H1 (cell line): ENCODE data around the gene ZNF750. TPM values are rescaled to one million over a fixed set of nuclear protein-coding genes. Genes with fewer than 3 reads are reported as not detected.

Experiments used
- CTCF ChIA-PET: fragments of 300-600 bp; sonication (Branson Sonifier 250); formaldehyde crosslinking; loops from one replicate; lab custom pipeline; 2021; ENCODE audit not compliant: partially characterized antibody; lab: Charles Lee
- POLR2A ChIA-PET: fragments of 300-600 bp; sonication (Branson Sonifier 250); formaldehyde crosslinking; loops from one replicate; lab custom pipeline; 2021; ENCODE audit warnings: inconsistent platforms; ENCODE audit not compliant: partially characterized antibody; lab: Charles Lee
- DNase-seq, 2 experiments: peaks; one replicate each; pipeline versions ENCODE4 v3.0.0 to v3.0.0-alpha.2; 2010 to 2022; ENCODE audit warnings: low spot score in 2 of 2, low read depth in 1 of 2, mixed read lengths in 1 of 2
- FAIRE-seq: peaks from 2 replicates; lab custom pipeline; 2011; peaks lifted over from hg19 to GRCh38; lab: Jason Lieb, UNC
- H2AFZ ChIP-seq: 2 replicates; pipeline ENCODE4 v1.8.1; 2012; ENCODE audit warnings: low read length, inconsistent platforms
- H2AK5ac ChIP-seq: 2 replicates; pipeline ENCODE4 v1.6.1; 2013; ENCODE audit warnings: low read depth, low read length
- H2BK120ac ChIP-seq: replicated peaks from 2 replicates; pipeline ENCODE3; 2013; ENCODE audit warnings: low read depth, low read length, inconsistent platforms
- H2BK12ac ChIP-seq: 2 replicates; pipeline ENCODE4 v1.6.1; 2013; ENCODE audit warnings: low read depth, low read length
- H2BK15ac ChIP-seq: 2 replicates; pipeline ENCODE4 v1.6.1; 2013; ENCODE audit warnings: low read length
- H2BK20ac ChIP-seq: 2 replicates; pipeline ENCODE4 v1.6.1; 2013; ENCODE audit warnings: low read length
- H2BK5ac ChIP-seq: 2 replicates; pipeline ENCODE4 v1.6.1; 2013; ENCODE audit warnings: low read depth, low read length
- H3K14ac ChIP-seq: 2 replicates; pipeline ENCODE4 v1.6.1; 2013; ENCODE audit warnings: inconsistent platforms; ENCODE audit not compliant: insufficient read length
- H3K18ac ChIP-seq: 2 replicates; pipeline ENCODE4 v1.6.1; 2013; ENCODE audit warnings: low read length; ENCODE audit errors: extremely low read depth
- H3K23ac ChIP-seq: 2 replicates; pipeline ENCODE4 v1.6.1; 2013; ENCODE audit warnings: inconsistent platforms; ENCODE audit not compliant: insufficient read length
- H3K23me2 ChIP-seq: 2 replicates; pipeline ENCODE4 v1.6.1; 2013; ENCODE audit warnings: low read depth, low read length
- H3K27ac ChIP-seq: 2 replicates; pipeline ENCODE4 v1.6.1; 2011; ENCODE audit warnings: low read depth, low read length, inconsistent platforms
- H3K27me3 ChIP-seq, 4 experiments: replicated peaks in 1 of 4; 1 replicate in 1 of 4; 2 replicates in 3 of 4; pipeline versions ENCODE4 v1.6.1 to v1.8.1; 2011 to 2013; ENCODE audit warnings: low read length in 3 of 4, mild to moderate bottlenecking in 3 of 4, inconsistent platforms in 2 of 4, mixed read lengths in 2 of 4, moderate library complexity in 1 of 4; ENCODE audit not compliant: control insufficient read depth in 3 of 4, insufficient read depth in 3 of 4; ENCODE audit errors: extremely low read depth in 1 of 4
- H3K36me3 ChIP-seq, 4 experiments: 2 replicates each; pipeline versions ENCODE4 v1.6.1 to v1.8.1; 2011 to 2013; ENCODE audit warnings: mild to moderate bottlenecking in 4 of 4, low read length in 3 of 4, moderate library complexity in 2 of 4, control low read depth in 1 of 4, inconsistent platforms in 1 of 4; ENCODE audit not compliant: insufficient read depth in 4 of 4, control insufficient read depth in 2 of 4
- H3K4ac ChIP-seq: replicated peaks from 2 replicates; pipeline ENCODE3; 2013; ENCODE audit warnings: low read length, low read depth, mixed read lengths, inconsistent platforms; ENCODE audit not compliant: insufficient read length
- H3K4me1 ChIP-seq, 4 experiments: replicated peaks in 1 of 4; 1 replicate in 1 of 4; 2 replicates in 3 of 4; pipeline versions ENCODE4 v1.6.1 to v1.8.1; 2011 to 2013; ENCODE audit warnings: low read length in 3 of 4, inconsistent platforms in 2 of 4, mixed read lengths in 1 of 4; ENCODE audit not compliant: insufficient read depth in 4 of 4, control insufficient read depth in 3 of 4
- H3K4me2 ChIP-seq, 2 experiments: 2 replicates each; pipeline versions ENCODE4 v1.6.1 to v1.8.1; 2011 to 2013; ENCODE audit warnings: low read depth in 2 of 2, low read length in 2 of 2, control low read depth in 1 of 2, inconsistent platforms in 1 of 2, mild to moderate bottlenecking in 1 of 2; ENCODE audit not compliant: insufficient read depth in 1 of 2
- H3K4me3 ChIP-seq, 4 experiments: fragments of 200-600, 300-600 bp in 1 of 4; sonication (generic), shearing (Covaris generic), sonication (Bioruptor Twin) in 1 of 4; 2 replicates each; pipeline versions ENCODE4 v1.5.1 to v1.8.1; 2011 to 2016; ENCODE audit warnings: low read length in 4 of 4, low read depth in 3 of 4, control low read depth in 2 of 4, inconsistent platforms in 2 of 4, mild to moderate bottlenecking in 2 of 4, mixed read lengths in 1 of 4, moderate library complexity in 1 of 4; ENCODE audit not compliant: insufficient read depth in 2 of 4; ENCODE audit errors: extremely low read depth in 1 of 4
- H3K56ac ChIP-seq: replicated peaks from 2 replicates; pipeline ENCODE3; 2013; ENCODE audit warnings: low read depth, mild to moderate bottlenecking, mixed read lengths, low read length, inconsistent platforms; ENCODE audit not compliant: insufficient read length
- H3K79me1 ChIP-seq: 2 replicates; pipeline ENCODE4 v1.6.1; 2013; ENCODE audit warnings: low read depth, low read length, control low read depth
- H3K79me2 ChIP-seq, 2 experiments: 2 replicates each; pipeline versions ENCODE4 v1.6.1 to v1.8.1; 2012 to 2013; ENCODE audit warnings: low read length in 2 of 2, mild to moderate bottlenecking in 2 of 2, inconsistent platforms in 1 of 2; ENCODE audit not compliant: insufficient read depth in 2 of 2, control insufficient read depth in 1 of 2
- H3K9ac ChIP-seq, 4 experiments: replicated peaks in 1 of 4; 1 replicate in 1 of 4; 2 replicates in 3 of 4; pipeline versions ENCODE4 v1.6.1 to v1.8.1; 2011 to 2013; ENCODE audit warnings: low read depth in 3 of 4, low read length in 3 of 4, control low read depth in 2 of 4, mild to moderate bottlenecking in 2 of 4, moderate library complexity in 2 of 4, inconsistent platforms in 1 of 4; ENCODE audit errors: extremely low read depth in 1 of 4
- H3K9me3 ChIP-seq, 2 experiments: 2 replicates each; pipeline versions ENCODE4 v1.6.1 to v1.8.1; 2012 to 2013; ENCODE audit warnings: mild to moderate bottlenecking in 2 of 2, moderate library complexity in 2 of 2, control low read depth in 1 of 2, inconsistent platforms in 1 of 2, low read depth in 1 of 2, low read length in 1 of 2, mixed read lengths in 1 of 2; ENCODE audit not compliant: insufficient read depth in 2 of 2
- H4K20me1 ChIP-seq, 2 experiments: replicated peaks in 1 of 2; 2 replicates each; pipeline versions ENCODE3 to v1.8.1; 2011 to 2013; ENCODE audit warnings: inconsistent platforms in 2 of 2, low read length in 2 of 2, mild to moderate bottlenecking in 1 of 2; ENCODE audit not compliant: insufficient read depth in 2 of 2, control insufficient read depth in 1 of 2
- H4K5ac ChIP-seq: 2 replicates; pipeline ENCODE4 v1.6.1; 2013; ENCODE audit warnings: low read length, low read depth, mixed read lengths, inconsistent platforms; ENCODE audit not compliant: insufficient read length
- H4K8ac ChIP-seq: 2 replicates; pipeline ENCODE4 v1.8.0; 2013; ENCODE audit warnings: mild to moderate bottlenecking, moderate library complexity, low read length, inconsistent platforms; ENCODE audit not compliant: insufficient read depth; ENCODE audit errors: extremely low read depth
- H4K91ac ChIP-seq: replicated peaks from 2 replicates; pipeline ENCODE3; 2013; ENCODE audit warnings: low read length, mixed read lengths, inconsistent platforms; ENCODE audit not compliant: insufficient read length
- CEBPB ChIP-seq: IDR thresholded peaks from 2 replicates; pipeline ENCODE4 v1.6.1; 2012; ENCODE audit warnings: low read depth, low read length
- KDM5A ChIP-seq: fragments of 200-600 bp; IDR thresholded peaks from 2 replicates; pipeline ENCODE4 v1.7.1; 2012; ENCODE audit warnings: mild to moderate bottlenecking, low read length, inconsistent platforms, mixed read lengths
- POLR2A ChIP-seq, 2 experiments: IDR thresholded peaks; 1 replicate in 1 of 2; 2 replicates in 1 of 2; pipeline ENCODE4 v1.6.1; 2011; ENCODE audit warnings: low read depth in 2 of 2, low read length in 2 of 2, mild to moderate bottlenecking in 2 of 2; ENCODE audit errors: control extremely low read depth in 1 of 2
- POU5F1 ChIP-seq: IDR thresholded peaks from 2 replicates; pipeline ENCODE4 v1.6.1; 2011; ENCODE audit warnings: low read depth, mild to moderate bottlenecking, low read length, moderate library complexity
- WGBS, 2 experiments: shearing (Covaris generic) in 1 of 2; methylation state at CpG; one replicate each; pipeline versions ENCODE4 v1.1.6 to v1.1.7; 2013 to 2015; ENCODE audit warnings: low lambda C conversion rate in 2 of 2, mixed read lengths in 2 of 2, inconsistent platforms in 1 of 2, low coverage in 1 of 2, missing lambda C conversion rate in 1 of 2; ENCODE audit not compliant: insufficient replicate concordance in 2 of 2, insufficient coverage in 1 of 2, insufficient read length in 1 of 2; ENCODE audit errors: extremely low coverage in 1 of 2, missing lambda C conversion rate in 1 of 2; 5-methylcytosine and 5-hydroxymethylcytosine counted together
- polyA plus RNA-seq, 7 experiments: library from polyadenylated mRNA; depleted of rRNA in 3 of 7; stranded (reverse) in 5 of 7; unstranded in 2 of 7; fragments of >200 nt in 5 of 7; fragments of 200-250 nt in 2 of 7; gene quantifications; 1 replicate in 5 of 7; 2 replicates in 1 of 7; 4 replicates in 1 of 7; pipeline versions ENCODE4 v1.2.1 to v1.2.3, GENCODE V29; 2011 to 2013; ENCODE audit warnings: missing spikeins in 2 of 7, mixed read lengths in 2 of 7
- total RNA-seq: library from RNA; stranded (reverse); fragmentation: NEBNext Ultra II Directional; extraction: Animal tissue kit (Norgen Biotek cat#: 25700); gene quantifications from 2 replicates; pipeline ENCODE4 v1.2.1, GENCODE V29; 2021
- TF ChIP-seq, protein P1 (sequence below): IDR thresholded peaks from 2 replicates; pipeline ENCODE4 v1.6.1; 2012; ENCODE audit warnings: low read length, inconsistent platforms
- TF ChIP-seq, protein P2 (sequence below): IDR thresholded peaks from 2 replicates; pipeline ENCODE4 v1.6.1; 2011; ENCODE audit warnings: low read length, improper control_type of control experiment

The ZNF750 gene
- total and polyA plus RNA-seq, 2 of the 8 experiments (the other 6 are each of a cell fraction or from before 2014, with no cell fraction given) = not detected

DNA sequence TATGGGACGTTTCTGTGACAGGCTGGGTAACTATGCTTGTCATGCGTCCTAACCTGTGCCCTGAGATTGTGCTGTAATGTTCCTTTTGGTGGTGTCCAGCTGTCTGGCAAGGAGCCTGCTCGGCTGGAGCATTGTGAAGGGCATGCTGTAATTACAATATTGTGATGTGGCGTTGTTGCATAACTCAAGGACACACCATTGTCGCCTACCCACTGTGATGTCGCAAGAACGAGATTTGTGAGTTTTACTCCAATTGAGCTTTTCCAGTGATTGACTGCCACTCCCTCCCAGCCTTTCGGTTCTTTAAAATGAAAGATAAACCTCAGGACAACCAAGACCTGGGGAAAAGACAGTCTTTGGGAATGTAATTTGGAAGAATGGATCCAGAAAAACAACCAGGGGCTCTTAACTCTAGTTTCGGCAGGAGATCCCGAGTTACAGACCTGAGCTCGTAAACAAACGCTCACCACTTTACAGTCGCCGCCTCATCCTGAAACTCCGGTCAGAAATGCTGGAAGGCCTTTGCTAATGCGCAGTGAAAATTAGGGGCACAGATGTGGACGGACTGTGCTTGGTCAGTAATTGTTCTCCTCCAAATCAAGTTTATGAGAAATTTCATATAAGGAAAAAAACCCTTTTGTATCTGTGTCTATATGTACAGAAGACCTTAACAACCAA lies 1.3 kb downstream of the ZNF750 start:
- Histone ChIP-seq H3K4me1 (peaks cover 4 to 18% (median 11%) of the 10 kb centered on the region in 4 experiments; a peak in 5 of 7 replicates), H3K36me3 (peaks cover 0 to under 1% (median 0%) of the 10 kb centered on the region in 4 experiments; a peak in 2 of 8 replicates), H3K14ac (no peak overlapping the region), H3K4ac (no peak overlapping the region), H3K9me3 (no peaks in the 10 kb centered on the region), H3K4me2 (no peak overlapping the region), H2BK15ac (no peak overlapping the region), H4K5ac (no peak overlapping the region), H2BK120ac (no peak overlapping the region), H2BK12ac (no peak overlapping the region), H3K79me2 (no peaks in the 10 kb centered on the region), H3K27me3 (no peaks in the 10 kb centered on the region), H3K56ac (no peak overlapping the region), H2BK20ac (no peak overlapping the region), H2AFZ (no peak overlapping the region), H2AK5ac (no peak overlapping the region), H3K23ac (no peak overlapping the region), H2BK5ac (no peak overlapping the region), H3K23me2 (no peaks in the 10 kb centered on the region), H4K8ac (no peak overlapping the region), H3K4me3 (no peak overlapping the region), H3K79me1 (peaks cover 3% of the 10 kb centered on the region; the same call in 1 of the 2 replicates), H4K20me1 (peaks cover 0 to 2% of the 10 kb centered on the region in 2 experiments), H3K18ac (no peak overlapping the region), H3K9ac (no peak overlapping the region), H3K27ac (no peak overlapping the region), H4K91ac (no peak overlapping the region)
- POLR2A ChIA-PET = interaction anchor here (0.8 to 1.4 kb wide), 3 partner anchors 9 to 16 kb away, joined by 3 read pairs; no protein-coding TSS in a partner anchor
- WGBS, 2 experiments = 90% methylated on average over 17 of the region's 17 CpGs; no CpG with 5 or more reads in 1 of the 2 experiments
- TF ChIP-seq CEBPB (peak; percentile 89), POU5F1 (no peak), POLR2A (IDR thresholded peaks at IDR 0.05; ENCODE audit: control extremely low read depth in 1 of 2, low read depth in 2 of 2, low read length in 2 of 2) (no peak), KDM5A (no peak)
- TF ChIP-seq, protein P1, sequence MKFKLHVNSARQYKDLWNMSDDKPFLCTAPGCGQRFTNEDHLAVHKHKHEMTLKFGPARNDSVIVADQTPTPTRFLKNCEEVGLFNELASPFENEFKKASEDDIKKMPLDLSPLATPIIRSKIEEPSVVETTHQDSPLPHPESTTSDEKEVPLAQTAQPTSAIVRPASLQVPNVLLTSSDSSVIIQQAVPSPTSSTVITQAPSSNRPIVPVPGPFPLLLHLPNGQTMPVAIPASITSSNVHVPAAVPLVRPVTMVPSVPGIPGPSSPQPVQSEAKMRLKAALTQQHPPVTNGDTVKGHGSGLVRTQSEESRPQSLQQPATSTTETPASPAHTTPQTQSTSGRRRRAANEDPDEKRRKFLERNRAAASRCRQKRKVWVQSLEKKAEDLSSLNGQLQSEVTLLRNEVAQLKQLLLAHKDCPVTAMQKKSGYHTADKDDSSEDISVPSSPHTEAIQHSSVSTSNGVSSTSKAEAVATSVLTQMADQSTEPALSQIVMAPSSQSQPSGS = no peak
- TF ChIP-seq, protein P2, sequence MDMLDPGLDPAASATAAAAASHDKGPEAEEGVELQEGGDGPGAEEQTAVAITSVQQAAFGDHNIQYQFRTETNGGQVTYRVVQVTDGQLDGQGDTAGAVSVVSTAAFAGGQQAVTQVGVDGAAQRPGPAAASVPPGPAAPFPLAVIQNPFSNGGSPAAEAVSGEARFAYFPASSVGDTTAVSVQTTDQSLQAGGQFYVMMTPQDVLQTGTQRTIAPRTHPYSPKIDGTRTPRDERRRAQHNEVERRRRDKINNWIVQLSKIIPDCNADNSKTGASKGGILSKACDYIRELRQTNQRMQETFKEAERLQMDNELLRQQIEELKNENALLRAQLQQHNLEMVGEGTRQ = no peak
- no peak for DNase-seq
- CTCF ChIA-PET = interaction anchor here (0.6 to 5.3 kb wide), 11 partner anchors 9 to 87 kb away, joined by 3 to 20 read pairs (median 4); no protein-coding TSS in a partner anchor
- FAIRE-seq = no peak
